Mammary epithelial cell (primary cell): Measurements from ENCODE around the gene ATP10A.

ENCODE experiments used
- CTCF ChIP-seq, 2 donors: IDR thresholded peaks in 1 of 2; conservative IDR thresholded peaks in 1 of 2; 2 replicates each; pipeline ENCODE4 v1.5.1; 2011 to 2012; ENCODE audit warnings: inconsistent platforms in 2 of 2, low read length in 2 of 2, mild to moderate bottlenecking in 2 of 2, control low read depth in 1 of 2, low read depth in 1 of 2; ENCODE audit not compliant: insufficient read depth in 1 of 2; ENCODE audit errors: extremely low read depth in 1 of 2
- EZH2 ChIP-seq: IDR thresholded peaks from 2 replicates; pipeline ENCODE4 v1.6.1; 2012; ENCODE audit warnings: low read length, inconsistent platforms, borderline replicate concordance

DNA sequence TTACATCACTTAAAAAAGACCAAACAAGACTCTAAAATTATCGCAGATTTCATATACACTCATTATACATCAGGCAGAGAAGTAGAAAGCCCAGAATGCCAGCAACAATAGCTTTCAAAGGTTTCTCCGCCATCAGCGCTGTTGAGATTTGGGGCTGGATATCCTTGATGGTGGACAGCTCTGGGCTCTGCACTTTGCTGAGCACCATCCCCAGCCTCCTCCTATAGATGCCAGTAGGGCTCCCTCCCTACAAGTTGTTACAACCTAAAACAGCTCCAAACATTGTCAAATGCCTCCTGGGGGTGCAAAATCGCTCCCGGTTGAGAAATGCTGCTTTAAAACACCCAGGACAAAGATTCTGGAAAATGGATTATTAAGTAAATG lies 73.5 kb downstream of the ATP10A start:
- TF ChIP-seq CTCF (conservative IDR thresholded peaks at IDR 0.05 in 1 of 2, IDR thresholded peaks at IDR 0.05 in 1 of 2; ENCODE audit: extremely low read depth in 1 of 2, insufficient read depth in 1 of 2, low read depth in 1 of 2, low read length in 2 of 2) (no peak), EZH2 (no peak)
